ENCODE data around the gene BMP10. TPM values are rescaled to one million over a fixed set of nuclear protein-coding genes. Genes with fewer than 3 reads are reported as not detected.

BMP10 gene
- not detected in 2 replicates for total RNA-seq

GRCh38 chr2:68871159-68871764 is at the start of gene BMP10:
Gene BMP10 (minus strand): TSS chr2:68871397. CDS start chr2:68871358, 39 bp downstream.

Other genes with a start within 250 kb of the BMP10 start
- under 0.01 TPM in 1 of 2 replicates, not detected in the other for gene PROKR1, start 227.8 kb downstream of the BMP10 start, total RNA-seq
- gene ARHGAP25, start 136.6 kb downstream of the BMP10 start, total RNA-seq = 1.7 and 2.1 TPM in 2 replicates
- gene GKN2, start 81.5 kb upstream of the BMP10 start, total RNA-seq = not detected in 2 replicates
- not detected in 2 replicates for gene GKN1, start 103.2 kb upstream of the BMP10 start, total RNA-seq
- 4.4 and 19.9 TPM in 2 replicates for gene ANTXR1, start 141.8 kb upstream of the BMP10 start, total RNA-seq

All from nasal cavity respiratory epithelium epithelial cell of viscerocranial mucosa (primary cell).